Natural killer cell (primary cell): ENCODE data around the gene ATP9A. TPM values are rescaled to one million over a fixed set of nuclear protein-coding genes. Genes with fewer than 3 reads are reported as not detected.
"Not testable (repeated sequence)": the region's sequence is repeated elsewhere in the genome, so short reads cannot be mapped to it uniquely, and the experiment has no call there.

ENCODE experiments used
- ATAC-seq, 3 donors: fragments of 150-1000 bp in 2 of 3; fragments of 200-7000 bp in 1 of 3; cut with Tn5 transposase; 1 replicate in 1 of 3; 2 replicates in 2 of 3; pipeline ENCODE4 v1.10.0; 2021; ENCODE audit warnings: mild to moderate bottlenecking in 2 of 3, moderate library complexity in 2 of 3
- DNase-seq, 2 donors: peaks; one replicate each; pipeline versions ENCODE4 v3.0.0 to v3.0.0-alpha.2; 2013 to 2021; ENCODE audit warnings: mixed read lengths in 1 of 2
- H3K27ac ChIP-seq: one replicate; pipeline ENCODE4 v1.5.1; 2013; ENCODE audit warnings: mild to moderate bottlenecking, low read length
- H3K27me3 ChIP-seq: one replicate; pipeline ENCODE4 v1.6.1; 2013; ENCODE audit warnings: low read length; ENCODE audit not compliant: control insufficient read depth, insufficient read depth
- H3K36me3 ChIP-seq: one replicate; pipeline ENCODE4 v1.6.1; 2013; ENCODE audit warnings: low read length; ENCODE audit not compliant: control insufficient read depth, insufficient read depth
- H3K4me1 ChIP-seq: one replicate; pipeline ENCODE4 v1.6.1; 2013; ENCODE audit warnings: low read length; ENCODE audit not compliant: control insufficient read depth, insufficient read depth
- H3K4me3 ChIP-seq: one replicate; pipeline ENCODE4 v1.5.1; 2013; ENCODE audit warnings: low read length
- H3K9me3 ChIP-seq: one replicate; pipeline ENCODE4 v1.6.1; 2013; ENCODE audit warnings: low read length; ENCODE audit not compliant: control insufficient read depth, insufficient read depth
- H3K27ac Mint-ChIP-seq, 2 donors: one replicate each; pipeline ENCODE4 v1.8.0; 2022; ENCODE audit warnings: mild to moderate bottlenecking in 2 of 2, mixed read lengths in 2 of 2, moderate library complexity in 1 of 2
- H3K27me3 Mint-ChIP-seq, 2 donors: one replicate each; pipeline ENCODE4 v1.8.0; 2022; ENCODE audit warnings: low read depth in 2 of 2, mixed read lengths in 2 of 2
- H3K36me3 Mint-ChIP-seq: one replicate; pipeline ENCODE4 v1.8.0; 2022; ENCODE audit warnings: mixed read lengths
- H3K4me1 Mint-ChIP-seq, 2 donors: one replicate each; pipeline ENCODE4 v1.8.0; 2022; ENCODE audit warnings: mixed read lengths in 2 of 2
- H3K4me3 Mint-ChIP-seq: one replicate; pipeline ENCODE4 v1.8.0; 2022; ENCODE audit warnings: mild to moderate bottlenecking, moderate library complexity, mixed read lengths
- H3K9me3 Mint-ChIP-seq, 2 donors: one replicate each; pipeline ENCODE4 v1.8.0; 2022; ENCODE audit warnings: mixed read lengths in 2 of 2
- CTCF ChIP-seq: fragments of 200-600 bp; IDR thresholded peaks from one replicate; pipeline ENCODE4 v1.8.0; 2022; ENCODE audit warnings: antibody characterized with exemption
- WGBS: methylation state at CpG from one replicate; pipeline ENCODE4 v1.1.7; 2013; ENCODE audit warnings: missing lambda C conversion rate; ENCODE audit not compliant: insufficient coverage; 5-methylcytosine and 5-hydroxymethylcytosine counted together
- intact Hi-C: fragments of 100-400 bp; cut with micrococcal nuclease; formaldehyde crosslinking; loops from one replicate; pipeline ENCODE4 v1.14.2; 2022
- total RNA-seq, 4 donors: library from RNA; stranded (reverse); fragments of 120-200 nt in 1 of 4; gene quantifications; one replicate each; pipeline versions ENCODE4 v1.2.3 to v1.2.4, GENCODE V29; 2013 to 2022

Gene ATP9A
- total RNA-seq, 3 donors from 2014 or later (not counting 1 experiment from before 2014, with no cell fraction given) = 1.4 to 46.8 (median 1.9) TPM

GRCh38 chr20:51740838-51741237 is 27.4 kb downstream of the ATP9A start:
- H3K27me3 Mint-ChIP-seq = peaks cover 0 to 4% of the 10 kb centered on the region in 2 donors
- no peaks in the 10 kb centered on the region for H3K27me3 ChIP-seq
- ATAC-seq = no peak
- no peak overlapping the region for H3K27ac Mint-ChIP-seq
- no peak overlapping the region for H3K4me3 ChIP-seq
- no peaks in the 10 kb centered on the region for H3K9me3 Mint-ChIP-seq
- no peaks in the 10 kb centered on the region for H3K36me3 ChIP-seq
- H3K4me3 Mint-ChIP-seq = no peak overlapping the region
- peaks cover 13 to 25% of the 10 kb centered on the region in 2 donors for H3K4me1 Mint-ChIP-seq
- H3K4me1 ChIP-seq = no peaks in the 10 kb centered on the region
- H3K36me3 Mint-ChIP-seq = no peaks in the 10 kb centered on the region
- no peaks in the 10 kb centered on the region for H3K9me3 ChIP-seq
- no peak for DNase-seq
- no peak for TF ChIP-seq CTCF
- H3K27ac ChIP-seq = no peak overlapping the region
- intact Hi-C loops = no loop called here
- WGBS = 88% methylated on average over 2 of the region's 3 CpGs

GRCh38 chr20:51740308-51740707 is 27.9 kb downstream of the ATP9A start:
- H3K27ac Mint-ChIP-seq, H3K4me3 Mint-ChIP-seq, H3K4me1 ChIP-seq, intact Hi-C loops, DNase-seq, ATAC-seq, H3K9me3 ChIP-seq, H3K4me3 ChIP-seq, H3K36me3 Mint-ChIP-seq, H3K36me3 ChIP-seq, H3K27me3 ChIP-seq, H3K27me3 Mint-ChIP-seq, H3K9me3 Mint-ChIP-seq, H3K27ac ChIP-seq: not testable (repeated sequence)
- peaks cover 9 to 30% of the 10 kb centered on the region in 2 donors for H3K4me1 Mint-ChIP-seq
- WGBS = 96% methylated on average over 6 of the region's 7 CpGs

GRCh38 chr20:51739722-51740249 is 28.4 kb downstream of the ATP9A start:
- H3K9me3 ChIP-seq = no peaks in the 10 kb centered on the region
- H3K4me1 ChIP-seq = no peaks in the 10 kb centered on the region
- intact Hi-C loops = no loop called here
- Mint-ChIP-seq H3K4me3 (no peak overlapping the region), H3K9me3 (no peaks in the 10 kb centered on the region), H3K36me3 (no peaks in the 10 kb centered on the region), H3K27ac (peak overlapping the region in 1 of 2 donors; percentile 21), H3K27me3 (no peaks in the 10 kb centered on the region), H3K4me1 (peaks cover 9 to 35% of the 10 kb centered on the region in 2 donors)
- no peak for DNase-seq
- no peak for TF ChIP-seq CTCF
- H3K27ac ChIP-seq = no peak overlapping the region
- no peak for ATAC-seq
- 76% methylated on average over 4 of the region's 4 CpGs for WGBS
- H3K36me3 ChIP-seq = no peaks in the 10 kb centered on the region
- no peak overlapping the region for H3K4me3 ChIP-seq
- no peaks in the 10 kb centered on the region for H3K27me3 ChIP-seq

- intact Hi-C loops = no loop called here
- no peak overlapping the region for H3K4me3 ChIP-seq
- H3K36me3 ChIP-seq = no peaks in the 10 kb centered on the region
- no peaks in the 10 kb centered on the region for H3K9me3 Mint-ChIP-seq
- TF ChIP-seq CTCF = no peak
- ATAC-seq (peak; percentile 39 to 97 (median 52)), DNase-seq (no peak)
- peaks cover 9 to 35% of the 10 kb centered on the region in 2 donors for H3K4me1 Mint-ChIP-seq
- H3K27me3 Mint-ChIP-seq = no peaks in the 10 kb centered on the region
- WGBS = 83% methylated on average over 12 of the region's 12 CpGs
- H3K36me3 Mint-ChIP-seq = no peaks in the 10 kb centered on the region
- H3K4me1 ChIP-seq = no peaks in the 10 kb centered on the region
- H3K9me3 ChIP-seq = no peaks in the 10 kb centered on the region
- no peak overlapping the region for H3K4me3 Mint-ChIP-seq
- no peaks in the 10 kb centered on the region for H3K27me3 ChIP-seq
- H3K27ac Mint-ChIP-seq = peak overlapping the region in 1 of 2 donors; percentile 21
- no peak overlapping the region for H3K27ac ChIP-seq
These were observed 29.2 kb downstream of the ATP9A start for GRCh38 chr20:51738877-51739447.

GRCh38 chr20:51738261-51738660 is 29.9 kb downstream of the ATP9A start:
- H3K36me3 Mint-ChIP-seq, H3K4me3 Mint-ChIP-seq, H3K36me3 ChIP-seq, intact Hi-C loops, H3K4me1 ChIP-seq, H3K27me3 Mint-ChIP-seq, H3K9me3 ChIP-seq, H3K27ac ChIP-seq, ATAC-seq, DNase-seq, H3K27me3 ChIP-seq, H3K9me3 Mint-ChIP-seq, H3K4me3 ChIP-seq: not testable (repeated sequence)
- peak overlapping the region in 1 of 2 donors; percentile 21 for H3K27ac Mint-ChIP-seq
- peaks cover 9 to 35% of the 10 kb centered on the region in 2 donors for H3K4me1 Mint-ChIP-seq
- 93% methylated on average over 15 of the region's 15 CpGs for WGBS
